IPS DF 6.9 (cell line): ENCODE results near the gene DGLUCY.
"Not testable (repeated sequence)": the region's sequence is repeated elsewhere in the genome, so short reads cannot be mapped to it uniquely, and the experiment has no call there.

Experiments
- DNase-seq: peaks from one replicate; pipeline ENCODE4 v3.0.0-alpha.2; 2013; ENCODE audit warnings: low read depth, low spot score
- H3K27ac ChIP-seq: one replicate; pipeline ENCODE4 v1.5.1; 2013; ENCODE audit warnings: low read length, control low read depth
- H3K27me3 ChIP-seq: 2 replicates; pipeline ENCODE4 v1.6.1; 2013; ENCODE audit warnings: mild to moderate bottlenecking, low read length; ENCODE audit not compliant: control insufficient read depth, insufficient read depth
- H3K36me3 ChIP-seq: 2 replicates; pipeline ENCODE4 v1.6.1; 2013; ENCODE audit warnings: low read length; ENCODE audit not compliant: control insufficient read depth, insufficient read depth
- H3K4me1 ChIP-seq: 2 replicates; pipeline ENCODE4 v1.6.1; 2013; ENCODE audit warnings: low read length; ENCODE audit not compliant: control insufficient read depth, insufficient read depth
- H3K4me3 ChIP-seq: 2 replicates; pipeline ENCODE4 v1.5.1; 2013; ENCODE audit warnings: mild to moderate bottlenecking, low read length
- H3K9me3 ChIP-seq: 2 replicates; pipeline ENCODE4 v1.6.1; 2013; ENCODE audit warnings: low read length, inconsistent platforms; ENCODE audit not compliant: control insufficient read depth, insufficient read depth
- WGBS: extraction: QIAGEN DNeasy Blood & Tissue Kit; methylation state at CpG from one replicate; pipeline ENCODE4 v1.1.7; 2013; ENCODE audit warnings: mixed read lengths, missing lambda C conversion rate; ENCODE audit not compliant: insufficient read length, insufficient coverage; 5-methylcytosine and 5-hydroxymethylcytosine counted together

DGLUCY gene

DNA sequence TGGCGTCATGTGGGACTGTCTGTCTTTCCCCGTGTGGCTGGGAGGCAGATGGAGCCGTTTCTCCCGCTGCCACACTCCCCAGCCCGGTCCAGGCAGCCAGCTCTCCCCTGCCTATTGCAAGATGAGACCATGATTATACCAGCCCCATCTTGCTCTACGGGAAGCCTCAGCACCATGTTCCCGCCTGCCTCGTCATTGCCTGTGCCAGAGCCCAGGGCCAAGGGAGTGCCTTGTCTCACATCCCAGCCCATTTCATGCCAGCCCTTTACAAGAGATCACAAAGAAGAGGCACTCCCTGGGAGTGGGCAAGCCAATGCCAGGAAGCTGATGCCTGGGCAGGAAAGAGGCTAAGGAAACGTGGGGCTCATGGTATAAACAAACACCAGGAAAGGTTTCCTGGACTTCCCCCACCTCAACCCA lies 106.7 kb downstream of the DGLUCY start:
- DNase-seq: no peak
- Histone ChIP-seq H3K36me3 (no peaks in the 10 kb centered on the region; the same call in 1 of the 2 replicates), H3K4me3 (no peak overlapping the region), H3K9me3 (no peaks in the 10 kb centered on the region), H3K4me1 (0 out of 2 replicates have a peak, but pooled peaks cover 3% of the 10 kb centered on the region), H3K27ac (no peak overlapping the region), H3K27me3 (no peaks in the 10 kb centered on the region)
- no CpG with 5 or more reads among the region's 9 CpGs for WGBS

DNA sequence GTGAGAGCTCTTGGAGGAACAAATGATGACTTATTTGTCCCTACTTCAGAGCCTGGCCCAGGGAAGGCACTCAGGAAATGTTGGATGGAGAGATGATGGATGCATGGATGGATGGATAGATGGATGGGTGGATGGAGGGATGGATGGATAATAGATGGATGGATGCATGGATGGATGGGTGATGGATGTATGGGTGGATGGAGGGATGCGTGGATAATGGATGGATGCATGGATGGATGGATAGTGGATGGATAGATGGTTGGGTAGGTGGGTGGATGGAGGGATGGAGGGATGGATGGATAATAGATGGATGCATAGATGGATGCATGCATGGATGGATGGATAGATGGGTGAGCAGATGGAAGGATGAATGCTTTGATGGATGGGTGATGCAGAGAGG lies 107.4 kb downstream of the DGLUCY start:
- Histone ChIP-seq H3K36me3 (no peaks in the 10 kb centered on the region; the same call in 1 of the 2 replicates), H3K27me3 (no peaks in the 10 kb centered on the region), H3K9me3 (no peaks in the 10 kb centered on the region), H3K4me1 (0 out of 2 replicates have a peak, but pooled peaks cover 3% of the 10 kb centered on the region), H3K4me3 (no peak overlapping the region), H3K27ac (no peak overlapping the region)
- 100% methylated on average over 1 of the region's 1 CpG for WGBS
- no peak for DNase-seq

- H3K36me3 ChIP-seq: no peaks in the 10 kb centered on the region; the same call in 1 of the 2 replicates
- no peak overlapping the region for H3K4me3 ChIP-seq
- no peaks in the 10 kb centered on the region for H3K9me3 ChIP-seq
- peaks cover 5% of the 10 kb centered on the region; the same call in 1 of the 2 replicates for H3K4me1 ChIP-seq
- no peak overlapping the region for H3K27ac ChIP-seq
- no peak for DNase-seq
- no peaks in the 10 kb centered on the region for H3K27me3 ChIP-seq
- no CpG with 5 or more reads among the region's 1 CpG for WGBS
These were observed 109.3 kb downstream of the DGLUCY start for GRCh38 chr14:91223028-91223783.

DNA sequence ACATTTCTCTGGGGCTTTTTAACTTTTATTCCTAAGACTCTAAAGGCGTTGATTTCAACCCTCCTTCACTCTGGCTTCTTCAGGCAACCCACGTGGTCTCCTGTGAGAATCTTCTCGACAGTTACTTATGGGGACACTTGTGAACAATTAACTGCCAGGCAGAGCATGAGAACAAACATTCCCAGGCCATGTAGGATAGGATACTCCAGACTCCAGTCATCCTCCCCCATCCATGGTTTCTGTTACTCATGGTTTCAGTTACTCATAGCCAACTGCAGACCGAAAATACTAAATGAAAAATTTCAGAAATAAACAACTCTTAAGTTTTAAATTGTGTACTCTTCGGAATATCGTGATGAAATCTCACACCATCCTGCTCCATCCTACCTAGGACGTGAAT lies 111.2 kb downstream of the DGLUCY start:
- Histone ChIP-seq H3K27ac (no peak overlapping the region), H3K4me3 (no peak overlapping the region), H3K4me1 (peaks cover 6% of the 10 kb centered on the region; the same call in 1 of the 2 replicates), H3K36me3 (no peaks in the 10 kb centered on the region), H3K9me3 (no peaks in the 10 kb centered on the region), H3K27me3 (no peaks in the 10 kb centered on the region)
- WGBS: no CpG with 5 or more reads among the region's 7 CpGs
- no peak for DNase-seq

- H3K36me3 ChIP-seq, H3K4me3 ChIP-seq, DNase-seq, H3K4me1 ChIP-seq, H3K9me3 ChIP-seq, H3K27me3 ChIP-seq, H3K27ac ChIP-seq: not testable (repeated sequence)
- WGBS: no CpG with 5 or more reads among the region's 4 CpGs
These were observed 112.5 kb downstream of the DGLUCY start for GRCh38 chr14:91226360-91226759.

DNA sequence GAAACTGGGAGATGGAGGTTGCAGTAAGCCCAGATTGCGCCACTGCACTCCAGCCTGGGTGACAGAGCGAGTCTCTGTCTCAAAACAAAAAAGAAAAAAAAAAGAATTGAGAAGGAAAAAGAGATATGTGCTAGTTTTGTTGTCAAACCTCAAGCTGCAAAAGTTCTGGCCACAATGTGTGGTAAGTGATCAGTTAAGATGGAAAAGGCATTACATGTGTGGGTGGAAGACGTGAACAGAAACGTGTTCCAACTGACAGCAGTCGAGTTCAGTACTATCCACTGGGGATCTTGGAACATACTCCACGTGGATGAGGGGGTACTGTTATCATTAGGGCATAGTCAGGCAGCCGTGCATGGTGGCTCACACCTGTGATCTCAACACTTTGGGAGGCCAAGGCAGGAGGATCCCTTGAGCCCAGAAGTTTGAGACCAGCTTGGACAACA lies 113.3 kb downstream of the DGLUCY start:
- H3K4me1 ChIP-seq: peaks cover 4% of the 10 kb centered on the region; the same call in 1 of the 2 replicates
- no peak for DNase-seq
- no CpG with 5 or more reads among the region's 7 CpGs for WGBS

DNA sequence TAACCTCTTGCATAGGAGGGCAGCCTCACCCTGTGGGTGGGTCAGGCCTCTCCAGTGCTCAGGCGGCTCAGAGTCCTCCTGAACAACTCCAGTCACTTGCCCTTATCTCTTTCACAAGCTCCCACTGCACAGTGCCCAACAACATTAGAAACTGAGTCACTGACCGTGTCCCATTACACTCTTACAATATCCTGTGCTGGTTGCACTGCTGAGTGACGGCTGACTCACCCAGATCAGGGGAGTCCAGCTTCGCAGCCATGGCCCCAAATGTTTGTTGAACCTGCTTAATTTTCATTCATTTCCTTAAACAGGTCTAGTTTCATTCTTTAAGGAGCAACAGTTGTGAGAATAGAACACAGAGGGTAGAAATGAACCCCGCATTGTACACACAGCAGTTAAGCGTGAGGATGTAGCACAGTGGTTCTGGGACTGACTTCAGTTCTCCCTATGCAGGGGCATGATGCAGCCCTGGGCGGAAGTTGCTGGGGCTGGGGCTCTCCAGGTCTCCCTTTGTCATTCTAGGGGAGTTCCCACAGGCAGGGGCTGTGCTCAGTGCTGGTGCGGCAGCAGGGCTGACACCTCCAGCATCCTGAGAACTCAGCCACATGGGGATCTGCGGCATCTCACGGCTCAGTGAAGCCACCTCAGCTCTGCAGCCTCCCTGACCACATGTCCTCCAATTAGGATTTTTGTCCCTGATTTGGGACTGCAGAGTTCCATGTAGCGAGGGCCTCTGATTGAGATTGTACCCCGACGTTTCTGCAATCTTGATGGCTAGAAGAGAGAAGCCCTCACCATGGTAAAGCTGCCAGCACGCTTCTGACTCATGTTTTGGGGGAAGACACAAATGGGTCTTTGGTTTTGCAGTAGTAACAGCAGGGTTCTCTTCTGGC lies 114.5 kb downstream of the DGLUCY start:
- no peak for DNase-seq
- H3K4me3 ChIP-seq: no peak overlapping the region
- WGBS: no CpG with 5 or more reads among the region's 14 CpGs
- H3K27me3 ChIP-seq: no peaks in the 10 kb centered on the region
- H3K4me1 ChIP-seq: peaks cover 2% of the 10 kb centered on the region; the same call in 1 of the 2 replicates
- H3K27ac ChIP-seq: no peak overlapping the region
- H3K9me3 ChIP-seq: no peaks in the 10 kb centered on the region
- no peaks in the 10 kb centered on the region for H3K36me3 ChIP-seq

More for the DNA sequence above, 113.3 kb downstream of the DGLUCY start:
- Histone ChIP-seq H3K36me3 (no peaks in the 10 kb centered on the region), H3K27ac (no peak overlapping the region), H3K4me3 (no peak overlapping the region), H3K9me3 (no peaks in the 10 kb centered on the region), H3K27me3 (no peaks in the 10 kb centered on the region)

GRCh38 chr14:91229005-91229382 lies 115.1 kb downstream of the DGLUCY start:
- no peak overlapping the region for H3K4me3 ChIP-seq
- peaks cover 2% of the 10 kb centered on the region; the same call in 1 of the 2 replicates for H3K4me1 ChIP-seq
- no peaks in the 10 kb centered on the region for H3K36me3 ChIP-seq
- no peaks in the 10 kb centered on the region for H3K9me3 ChIP-seq
- WGBS: no CpG with 5 or more reads among the region's 1 CpG
- H3K27ac ChIP-seq: no peak overlapping the region
- no peaks in the 10 kb centered on the region for H3K27me3 ChIP-seq
- no peak for DNase-seq

DNA sequence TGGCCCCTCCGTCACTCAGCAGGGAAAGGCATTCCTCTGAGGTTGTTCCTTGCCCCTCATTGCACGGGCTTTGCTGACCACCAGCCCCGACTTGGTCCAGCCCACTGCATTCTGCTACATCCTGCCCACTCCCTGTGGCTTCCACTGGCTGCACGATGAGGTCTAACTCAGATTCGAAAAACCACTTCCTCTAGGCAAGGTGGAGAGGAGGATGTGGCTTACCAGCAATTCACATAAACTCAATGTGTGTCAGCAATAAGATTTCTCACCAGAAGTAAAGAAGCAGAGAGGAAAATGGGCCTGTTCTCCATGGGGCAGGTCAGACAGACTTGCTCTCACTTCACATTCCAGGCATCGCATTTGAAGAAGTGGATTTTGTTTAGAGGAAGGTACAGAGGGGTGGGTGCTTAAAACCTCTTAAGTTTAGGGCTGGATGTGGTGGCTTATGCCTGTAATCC lies 115.9 kb downstream of the DGLUCY start:
- DNase-seq: no peak
- H3K4me3 ChIP-seq: no peak overlapping the region
- no CpG with 5 or more reads among the region's 6 CpGs for WGBS
- peaks cover 2% of the 10 kb centered on the region; the same call in 1 of the 2 replicates for H3K4me1 ChIP-seq
- H3K27ac ChIP-seq: no peak overlapping the region
- H3K27me3 ChIP-seq: no peaks in the 10 kb centered on the region
- no peaks in the 10 kb centered on the region for H3K36me3 ChIP-seq
- H3K9me3 ChIP-seq: no peaks in the 10 kb centered on the region

DNA sequence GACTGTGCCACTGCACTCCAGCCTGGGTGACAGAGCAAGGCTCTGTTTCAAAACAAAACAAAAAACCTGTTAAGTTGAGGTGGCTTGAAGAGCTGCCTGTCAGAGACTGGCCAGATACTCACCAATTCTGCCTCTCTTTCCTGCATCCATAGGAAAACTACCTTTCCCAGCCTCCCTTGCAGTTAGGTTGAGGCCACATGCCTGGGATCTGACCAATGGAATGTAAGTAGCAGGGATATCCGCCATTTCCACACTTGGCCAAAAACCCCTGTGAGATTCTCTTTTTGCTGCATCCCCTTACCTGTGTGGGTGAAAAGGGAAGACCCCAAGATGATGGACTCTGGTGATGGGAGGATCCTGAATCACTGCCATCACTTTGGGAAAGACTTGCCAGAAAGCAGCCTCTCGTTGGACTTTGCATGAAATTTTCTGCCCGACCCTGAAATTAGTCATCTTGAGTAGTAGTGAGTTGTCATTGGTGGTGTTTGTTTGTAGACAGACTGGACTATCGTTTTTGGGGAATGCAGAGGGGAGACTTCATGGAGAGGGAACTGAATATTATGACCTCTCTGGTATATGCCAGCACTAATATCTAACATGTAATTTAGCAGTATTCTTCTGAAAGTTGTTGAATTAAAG lies 116.6 kb downstream of the DGLUCY start:
- H3K36me3 ChIP-seq: no peaks in the 10 kb centered on the region
- DNase-seq: no peak
- no peak overlapping the region for H3K27ac ChIP-seq
- no peaks in the 10 kb centered on the region for H3K9me3 ChIP-seq
- H3K27me3 ChIP-seq: no peaks in the 10 kb centered on the region
- H3K4me3 ChIP-seq: no peak overlapping the region
- peaks cover 2% of the 10 kb centered on the region; the same call in 1 of the 2 replicates for H3K4me1 ChIP-seq
- no CpG with 5 or more reads among the region's 4 CpGs for WGBS
